ENCODE results near the gene PLXNA4.

Gene PLXNA4

GRCh38 chr7:132462478-132462877 is 113.8 kb downstream of the PLXNA4 start:
- FAIRE-seq (no peak), DNase-seq (ENCODE audit: insufficient read length, low spot score) (no peak)
- TF ChIP-seq POU2F2 (IDR thresholded peaks at IDR 0.05; ENCODE audit: low read depth, low read length): no peak
- TF ChIP-seq TAF1 (IDR thresholded peaks at IDR 0.05; ENCODE audit: low read depth, low read length): no peak
- TF ChIP-seq POLR2A (IDR thresholded peaks at IDR 0.05; ENCODE audit: low read depth, low read length): no peak
- TF ChIP-seq PAX5 (IDR thresholded peaks at IDR 0.05; ENCODE audit: insufficient read depth, low read length, severe bottlenecking): no peak
- no peak for TF ChIP-seq POLR2AphosphoS5 (IDR thresholded peaks at IDR 0.05; ENCODE audit: low read depth, low read length)
- no peak for TF ChIP-seq SPI1 (IDR thresholded peaks at IDR 0.05; ENCODE audit: low read depth, low read length)

GRCh38 chr7:132461032-132461592 is 115.2 kb downstream of the PLXNA4 start:
- FAIRE-seq (no peak), DNase-seq (ENCODE audit: insufficient read length, low spot score) (no peak)
- TF ChIP-seq SPI1 (IDR thresholded peaks at IDR 0.05; ENCODE audit: low read depth, low read length) (no peak), POLR2AphosphoS5 (IDR thresholded peaks at IDR 0.05; ENCODE audit: low read depth, low read length) (no peak), POLR2A (IDR thresholded peaks at IDR 0.05; ENCODE audit: low read depth, low read length) (no peak), POU2F2 (IDR thresholded peaks at IDR 0.05; ENCODE audit: low read depth, low read length) (no peak), PAX5 (IDR thresholded peaks at IDR 0.05; ENCODE audit: insufficient read depth, low read length, severe bottlenecking) (no peak), TAF1 (IDR thresholded peaks at IDR 0.05; ENCODE audit: low read depth, low read length) (no peak)

GRCh38 chr7:132458729-132459128 is 117.5 kb downstream of the PLXNA4 start:
- TF ChIP-seq PAX5 (IDR thresholded peaks at IDR 0.05; ENCODE audit: insufficient read depth, low read length, severe bottlenecking) (no peak), POLR2AphosphoS5 (IDR thresholded peaks at IDR 0.05; ENCODE audit: low read depth, low read length) (no peak), POU2F2 (IDR thresholded peaks at IDR 0.05; ENCODE audit: low read depth, low read length) (no peak), POLR2A (IDR thresholded peaks at IDR 0.05; ENCODE audit: low read depth, low read length) (no peak), SPI1 (IDR thresholded peaks at IDR 0.05; ENCODE audit: low read depth, low read length) (no peak), TAF1 (IDR thresholded peaks at IDR 0.05; ENCODE audit: low read depth, low read length) (no peak)
- DNase-seq (ENCODE audit: insufficient read length, low spot score) (no peak), FAIRE-seq (no peak)

DNA sequence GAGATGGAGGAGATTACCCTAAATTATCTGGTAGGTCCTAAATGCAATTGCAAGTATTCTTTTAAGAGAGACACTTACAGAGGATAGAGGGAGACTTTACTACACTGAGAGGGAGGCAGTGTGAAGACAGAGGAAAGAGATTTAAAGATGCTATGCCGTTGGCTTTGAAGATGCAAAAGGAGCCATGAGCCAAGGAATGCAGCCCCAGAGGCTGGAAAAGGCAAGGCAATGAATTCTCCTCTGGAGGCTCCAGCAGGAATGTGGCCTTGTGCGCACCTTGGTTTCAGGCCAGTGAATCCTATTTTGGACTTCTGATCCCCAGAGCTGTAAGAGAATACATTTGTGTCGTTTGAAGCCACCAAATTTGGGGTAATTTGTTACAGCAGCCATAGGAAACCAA is 118.6 kb downstream of the PLXNA4 start:
- DNase-seq (ENCODE audit: insufficient read length, low spot score) (no peak), FAIRE-seq (no peak)
- TF ChIP-seq SPI1 (IDR thresholded peaks at IDR 0.05; ENCODE audit: low read depth, low read length) (no peak), POU2F2 (IDR thresholded peaks at IDR 0.05; ENCODE audit: low read depth, low read length) (no peak), PAX5 (IDR thresholded peaks at IDR 0.05; ENCODE audit: insufficient read depth, low read length, severe bottlenecking) (no peak), POLR2A (IDR thresholded peaks at IDR 0.05; ENCODE audit: low read depth, low read length) (no peak), POLR2AphosphoS5 (IDR thresholded peaks at IDR 0.05; ENCODE audit: low read depth, low read length) (no peak), TAF1 (IDR thresholded peaks at IDR 0.05; ENCODE audit: low read depth, low read length) (no peak)

DNA sequence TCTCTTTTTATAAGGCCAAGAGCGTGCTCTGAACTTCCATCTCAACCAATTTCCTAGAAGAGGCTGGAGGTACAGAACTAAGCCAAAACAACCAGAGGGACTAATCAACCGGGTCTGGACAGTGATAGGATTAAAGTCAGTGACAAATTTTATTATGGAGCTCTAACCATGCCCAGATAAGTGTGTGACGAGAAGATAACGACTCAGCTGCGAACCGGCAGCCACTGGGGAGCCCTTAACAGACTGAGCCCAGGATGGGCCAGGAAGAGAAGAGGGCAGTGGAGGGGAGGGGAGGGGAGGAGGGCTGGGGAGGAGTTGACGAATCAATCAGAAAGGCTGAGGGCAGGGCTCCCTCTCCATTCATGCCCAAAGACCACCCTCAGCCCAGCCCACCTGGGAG is 119.9 kb downstream of the PLXNA4 start:
- DNase-seq (ENCODE audit: insufficient read length, low spot score) (no peak), FAIRE-seq (no peak)

GRCh38 chr7:132455378-132455777 is 120.9 kb downstream of the PLXNA4 start:
- FAIRE-seq (no peak), DNase-seq (ENCODE audit: insufficient read length, low spot score) (no peak)
- TF ChIP-seq POLR2A (IDR thresholded peaks at IDR 0.05; ENCODE audit: low read depth, low read length) (no peak), SPI1 (IDR thresholded peaks at IDR 0.05; ENCODE audit: low read depth, low read length) (no peak), POLR2AphosphoS5 (IDR thresholded peaks at IDR 0.05; ENCODE audit: low read depth, low read length) (no peak), POU2F2 (IDR thresholded peaks at IDR 0.05; ENCODE audit: low read depth, low read length) (no peak), TAF1 (IDR thresholded peaks at IDR 0.05; ENCODE audit: low read depth, low read length) (no peak), PAX5 (IDR thresholded peaks at IDR 0.05; ENCODE audit: insufficient read depth, low read length, severe bottlenecking) (no peak)

More for the DNA sequence above, 119.9 kb downstream of the PLXNA4 start:
- TF ChIP-seq POLR2A (IDR thresholded peaks at IDR 0.05; ENCODE audit: low read depth, low read length) (no peak), POU2F2 (IDR thresholded peaks at IDR 0.05; ENCODE audit: low read depth, low read length) (no peak), POLR2AphosphoS5 (IDR thresholded peaks at IDR 0.05; ENCODE audit: low read depth, low read length) (no peak), SPI1 (IDR thresholded peaks at IDR 0.05; ENCODE audit: low read depth, low read length) (no peak), PAX5 (IDR thresholded peaks at IDR 0.05; ENCODE audit: insufficient read depth, low read length, severe bottlenecking) (no peak), TAF1 (IDR thresholded peaks at IDR 0.05; ENCODE audit: low read depth, low read length) (no peak)

DNA sequence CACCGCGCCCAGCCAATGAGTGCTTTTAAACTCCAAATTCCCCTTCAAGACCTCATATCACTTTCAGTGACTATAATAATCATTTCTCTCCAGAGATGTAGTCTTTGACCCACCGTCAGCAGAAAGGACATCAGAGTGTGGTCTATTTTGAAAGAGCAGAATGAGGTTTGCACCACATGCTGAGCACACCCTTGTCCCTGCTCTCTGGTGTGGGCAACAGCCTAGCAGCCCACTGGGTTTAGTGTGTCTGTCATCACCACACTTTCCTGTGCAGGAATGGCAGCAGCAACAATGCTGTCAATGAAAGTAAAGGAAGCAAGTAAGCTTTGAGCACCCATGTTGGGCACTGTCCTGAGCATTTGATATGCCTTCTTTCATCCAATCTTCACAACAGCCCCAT is 122.4 kb downstream of the PLXNA4 start:
- FAIRE-seq (no peak), DNase-seq (ENCODE audit: insufficient read length, low spot score) (no peak)
- TF ChIP-seq POLR2AphosphoS5 (IDR thresholded peaks at IDR 0.05; ENCODE audit: low read depth, low read length) (no peak), SPI1 (IDR thresholded peaks at IDR 0.05; ENCODE audit: low read depth, low read length) (no peak), PAX5 (IDR thresholded peaks at IDR 0.05; ENCODE audit: insufficient read depth, low read length, severe bottlenecking) (no peak), POLR2A (IDR thresholded peaks at IDR 0.05; ENCODE audit: low read depth, low read length) (no peak), POU2F2 (IDR thresholded peaks at IDR 0.05; ENCODE audit: low read depth, low read length) (no peak), TAF1 (IDR thresholded peaks at IDR 0.05; ENCODE audit: low read depth, low read length) (no peak)

GRCh38 chr7:132451161-132451560 is 125.1 kb downstream of the PLXNA4 start:
- DNase-seq (ENCODE audit: insufficient read length, low spot score) (no peak), FAIRE-seq (no peak)
- TF ChIP-seq POU2F2 (IDR thresholded peaks at IDR 0.05; ENCODE audit: low read depth, low read length) (no peak), TAF1 (IDR thresholded peaks at IDR 0.05; ENCODE audit: low read depth, low read length) (no peak)

DNA sequence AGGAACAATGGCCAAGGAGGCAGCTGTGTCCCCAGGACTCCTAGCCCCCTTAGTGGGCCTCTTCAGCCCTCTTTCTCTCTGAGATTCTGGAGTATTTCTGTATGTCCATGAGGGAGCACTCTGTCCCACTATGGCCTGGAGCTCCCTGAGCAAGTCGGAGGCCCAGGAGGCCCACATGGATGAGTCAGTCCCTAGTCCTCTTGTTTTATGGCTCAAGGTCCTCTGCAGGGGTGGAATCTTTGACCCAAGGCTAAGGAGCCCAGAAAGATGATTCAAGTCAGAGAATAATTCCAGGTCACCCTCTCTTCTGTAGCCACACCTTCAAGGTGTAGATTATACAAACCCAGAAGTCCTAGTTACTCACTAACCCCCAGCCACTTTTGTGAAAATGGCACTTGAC is 125.6 kb downstream of the PLXNA4 start:
- no peak for TF ChIP-seq POU2F2 (IDR thresholded peaks at IDR 0.05; ENCODE audit: low read depth, low read length)
- no peak for TF ChIP-seq POLR2AphosphoS5 (IDR thresholded peaks at IDR 0.05; ENCODE audit: low read depth, low read length)
- TF ChIP-seq POLR2A (IDR thresholded peaks at IDR 0.05; ENCODE audit: low read depth, low read length): no peak
- no peak for TF ChIP-seq TAF1 (IDR thresholded peaks at IDR 0.05; ENCODE audit: low read depth, low read length)
- TF ChIP-seq PAX5 (IDR thresholded peaks at IDR 0.05; ENCODE audit: insufficient read depth, low read length, severe bottlenecking): no peak
- TF ChIP-seq SPI1 (IDR thresholded peaks at IDR 0.05; ENCODE audit: low read depth, low read length): no peak
- FAIRE-seq (no peak), DNase-seq (ENCODE audit: insufficient read length, low spot score) (no peak)

DNA sequence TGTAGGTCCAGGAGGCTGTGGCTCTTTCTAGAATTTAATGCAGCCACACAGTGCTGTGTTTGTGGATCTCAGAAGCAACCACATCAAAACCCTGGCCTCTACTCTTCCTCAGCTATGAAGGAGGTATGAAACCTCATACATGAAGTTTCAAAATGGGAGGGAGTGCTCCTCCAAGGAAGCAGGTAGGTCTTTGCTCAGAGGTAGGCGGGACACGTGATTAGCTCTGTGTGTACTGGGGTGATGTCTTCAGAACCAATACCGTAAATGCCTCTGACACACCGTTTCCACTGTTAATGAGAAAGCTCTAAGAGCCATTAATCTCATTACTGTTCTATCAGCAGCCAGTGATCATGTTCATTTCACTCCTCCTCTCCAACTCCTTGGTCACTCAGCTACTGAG is 126.1 kb downstream of the PLXNA4 start:
- TF ChIP-seq TAF1 (IDR thresholded peaks at IDR 0.05; ENCODE audit: low read depth, low read length) (no peak), POLR2A (IDR thresholded peaks at IDR 0.05; ENCODE audit: low read depth, low read length) (no peak), POLR2AphosphoS5 (IDR thresholded peaks at IDR 0.05; ENCODE audit: low read depth, low read length) (no peak), POU2F2 (IDR thresholded peaks at IDR 0.05; ENCODE audit: low read depth, low read length) (no peak), PAX5 (IDR thresholded peaks at IDR 0.05; ENCODE audit: insufficient read depth, low read length, severe bottlenecking) (no peak), SPI1 (IDR thresholded peaks at IDR 0.05; ENCODE audit: low read depth, low read length) (no peak)
- no peak for FAIRE-seq
- no peak for DNase-seq (ENCODE audit: insufficient read length, low spot score)
